Lung (tissue), 12 donors: ENCODE data around the gene MB21D2. TPM values are rescaled to one million over a fixed set of nuclear protein-coding genes. Genes with fewer than 3 reads are reported as not detected.

Source experiments
- ATAC-seq: fragments of 200-7000 bp; cut with Tn5 transposase; one replicate; pipeline ENCODE4 v1.9.1; 2020; ENCODE audit warnings: moderate number of reproducible peaks; ENCODE audit not compliant: insufficient read depth, low FRiP score
- DNase-seq, 3 donors: peaks; one replicate each; pipeline ENCODE4 v3.0.0-alpha.2; 2013 to 2017
- H3K27ac ChIP-seq, 2 donors: one replicate each; pipeline ENCODE4 v1.5.1; 2013; ENCODE audit warnings: mild to moderate bottlenecking in 2 of 2, moderate library complexity in 2 of 2, control low read depth in 1 of 2, inconsistent platforms in 1 of 2, low read depth in 1 of 2, low read length in 1 of 2
- H3K27me3 ChIP-seq, 3 donors: one replicate each; pipeline ENCODE4 v1.5.1; 2013; ENCODE audit warnings: low read length in 2 of 3; ENCODE audit not compliant: control insufficient read depth in 3 of 3, insufficient read depth in 3 of 3
- H3K36me3 ChIP-seq, 4 donors: one replicate each; pipeline ENCODE4 v1.5.1; 2013; ENCODE audit warnings: low read length in 4 of 4, mild to moderate bottlenecking in 1 of 4, moderate library complexity in 1 of 4; ENCODE audit not compliant: control insufficient read depth in 4 of 4, insufficient read depth in 4 of 4
- H3K4me1 ChIP-seq, 5 donors: one replicate each; pipeline ENCODE4 v1.5.1; 2013; ENCODE audit warnings: low read length in 5 of 5, mild to moderate bottlenecking in 2 of 5, moderate library complexity in 1 of 5; ENCODE audit not compliant: control insufficient read depth in 5 of 5, insufficient read depth in 5 of 5
- H3K4me3 ChIP-seq: one replicate; pipeline ENCODE4 v1.5.1; 2013; ENCODE audit warnings: mild to moderate bottlenecking, control low read depth, moderate library complexity
- H3K9ac ChIP-seq, 2 donors: one replicate each; pipeline ENCODE4 v1.5.1; 2013; ENCODE audit warnings: low read length in 2 of 2, control low read depth in 1 of 2; ENCODE audit not compliant: insufficient read depth in 1 of 2
- H3K9me3 ChIP-seq, 4 donors: one replicate each; pipeline ENCODE4 v1.5.1; 2013; ENCODE audit warnings: low read length in 3 of 4, mild to moderate bottlenecking in 1 of 4, moderate library complexity in 1 of 4; ENCODE audit not compliant: control insufficient read depth in 4 of 4, insufficient read depth in 3 of 4
- WGBS, 2 donors: extraction: QIAGEN DNeasy Blood & Tissue Kit; methylation state at CpG; one replicate each; pipeline ENCODE4 v1.1.7; 2013; 5-methylcytosine and 5-hydroxymethylcytosine counted together
- polyA plus RNA-seq, 2 donors: library from polyadenylated mRNA; stranded (reverse); fragments of 200-250 nt; gene quantifications; one replicate each; pipeline ENCODE4 v1.2.1, GENCODE V29; 2013
- total RNA-seq, 2 donors: library from RNA; depleted of rRNA in 1 of 2; stranded (reverse); fragments of >200 nt in 1 of 2; gene quantifications; one replicate each; pipeline ENCODE4 v1.2.1, GENCODE V29; 2014 to 2021
- TF ChIP-seq, protein P1 (sequence below): IDR thresholded peaks from 2 replicates; pipeline ENCODE4 v1.5.1; 2012; ENCODE audit warnings: mild to moderate bottlenecking; ENCODE audit errors: control extremely low read depth, extremely low read depth
- donor health status: control.
- donor health status: control.
- donor health status: Bipolar disorder and iron deficiency.
- donor health status: healthy.
- donor health status: DM: yes; HTN: yes; CAD: no.

MB21D2 gene
- total and polyA plus RNA-seq, 4 donors = 2.8 to 6.3 (median 4.6) TPM

DNA sequence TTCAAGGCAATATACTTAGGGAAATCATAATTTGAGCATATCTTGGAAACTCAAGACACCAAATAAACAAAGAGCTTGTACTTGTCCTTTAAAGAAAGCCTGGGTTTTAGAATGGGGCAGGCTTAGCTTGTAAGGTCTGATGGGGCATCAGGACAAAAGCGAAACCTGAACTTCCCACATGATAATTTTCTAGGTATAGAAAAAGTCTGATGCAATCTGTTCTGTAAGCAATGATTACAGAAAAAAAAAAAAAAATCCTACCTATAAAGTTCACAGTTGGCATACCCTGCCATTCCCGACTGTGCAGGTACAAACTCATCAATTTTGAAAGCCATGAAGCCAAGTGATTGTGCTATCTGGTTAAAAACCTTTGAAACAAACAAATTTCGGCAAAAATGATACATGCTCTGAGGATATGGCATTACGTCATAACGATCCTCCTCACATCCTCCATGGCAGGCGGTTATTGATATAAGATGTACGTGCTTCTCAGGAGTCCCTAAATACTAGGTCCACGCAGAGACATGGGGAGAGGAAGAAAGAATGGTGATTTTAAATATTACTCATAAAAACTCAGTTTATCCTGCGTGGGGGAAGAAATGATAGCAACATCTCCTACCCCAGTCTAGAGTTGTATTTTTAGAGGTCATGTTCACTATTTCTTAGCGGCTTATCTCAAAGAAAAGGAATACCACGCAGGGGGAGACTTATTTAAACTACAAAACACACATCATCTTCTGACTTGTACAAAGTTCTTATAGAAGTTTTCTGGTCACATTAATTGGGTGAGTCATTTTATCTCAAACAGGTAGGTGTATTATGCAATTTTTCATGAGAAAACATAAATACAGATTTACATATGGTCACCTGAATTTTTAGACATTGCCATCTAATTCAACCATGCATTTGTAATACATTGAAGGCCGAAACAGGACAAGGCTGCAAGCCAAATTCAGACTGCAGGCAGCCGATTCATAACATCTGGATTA lies 27.0 kb downstream of the MB21D2 start:
- TF ChIP-seq, protein P1, sequence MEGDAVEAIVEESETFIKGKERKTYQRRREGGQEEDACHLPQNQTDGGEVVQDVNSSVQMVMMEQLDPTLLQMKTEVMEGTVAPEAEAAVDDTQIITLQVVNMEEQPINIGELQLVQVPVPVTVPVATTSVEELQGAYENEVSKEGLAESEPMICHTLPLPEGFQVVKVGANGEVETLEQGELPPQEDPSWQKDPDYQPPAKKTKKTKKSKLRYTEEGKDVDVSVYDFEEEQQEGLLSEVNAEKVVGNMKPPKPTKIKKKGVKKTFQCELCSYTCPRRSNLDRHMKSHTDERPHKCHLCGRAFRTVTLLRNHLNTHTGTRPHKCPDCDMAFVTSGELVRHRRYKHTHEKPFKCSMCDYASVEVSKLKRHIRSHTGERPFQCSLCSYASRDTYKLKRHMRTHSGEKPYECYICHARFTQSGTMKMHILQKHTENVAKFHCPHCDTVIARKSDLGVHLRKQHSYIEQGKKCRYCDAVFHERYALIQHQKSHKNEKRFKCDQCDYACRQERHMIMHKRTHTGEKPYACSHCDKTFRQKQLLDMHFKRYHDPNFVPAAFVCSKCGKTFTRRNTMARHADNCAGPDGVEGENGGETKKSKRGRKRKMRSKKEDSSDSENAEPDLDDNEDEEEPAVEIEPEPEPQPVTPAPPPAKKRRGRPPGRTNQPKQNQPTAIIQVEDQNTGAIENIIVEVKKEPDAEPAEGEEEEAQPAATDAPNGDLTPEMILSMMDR = no peak
- peaks cover 6 to 31% (median 18%) of the 10 kb centered on the region in 5 donors for H3K4me1 ChIP-seq
- WGBS, 2 donors = 92 to 94% methylated on average over 13 of the region's 13 CpGs
- H3K27me3 ChIP-seq = peaks cover 0 to 3% (median 0%) of the 10 kb centered on the region in 3 donors
- H3K27ac ChIP-seq = no peak overlapping the region
- H3K4me3 ChIP-seq = no peak overlapping the region
- H3K9ac ChIP-seq = no peak overlapping the region
- DNase-seq = no peak
- no peak for ATAC-seq
- H3K9me3 ChIP-seq = no peaks in the 10 kb centered on the region
- H3K36me3 ChIP-seq = no peaks in the 10 kb centered on the region

DNA sequence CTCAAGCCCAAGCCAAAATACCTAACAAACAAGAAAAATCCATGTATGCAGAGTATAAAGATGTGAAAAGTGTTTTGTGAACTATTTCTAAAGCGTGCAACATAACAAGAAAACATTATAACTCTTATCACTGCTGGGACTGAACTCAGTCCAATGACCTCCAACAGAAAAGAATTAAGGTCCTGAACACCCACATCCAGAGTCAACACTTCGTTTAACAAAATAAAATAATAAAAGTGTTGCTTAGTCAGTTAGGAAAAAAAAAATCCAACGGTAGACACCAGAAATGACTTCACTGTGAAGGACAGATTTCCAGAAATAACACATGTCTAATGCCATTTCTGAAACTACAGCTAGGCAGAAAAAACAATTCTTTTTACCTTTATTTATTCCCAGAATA lies 28.0 kb downstream of the MB21D2 start:
- DNase-seq (no peak), ATAC-seq (no peak)
- TF ChIP-seq, protein P1 = no peak
- WGBS, 2 donors = 52 to 64% methylated on average over 3 of the region's 3 CpGs
- Histone ChIP-seq H3K4me1 (peaks cover 6 to 31% (median 18%) of the 10 kb centered on the region in 5 donors), H3K9me3 (no peaks in the 10 kb centered on the region), H3K9ac (no peak overlapping the region), H3K27me3 (peaks cover 0 to 6% (median 0%) of the 10 kb centered on the region in 3 donors), H3K4me3 (no peak overlapping the region), H3K27ac (no peak overlapping the region), H3K36me3 (no peaks in the 10 kb centered on the region)

DNA sequence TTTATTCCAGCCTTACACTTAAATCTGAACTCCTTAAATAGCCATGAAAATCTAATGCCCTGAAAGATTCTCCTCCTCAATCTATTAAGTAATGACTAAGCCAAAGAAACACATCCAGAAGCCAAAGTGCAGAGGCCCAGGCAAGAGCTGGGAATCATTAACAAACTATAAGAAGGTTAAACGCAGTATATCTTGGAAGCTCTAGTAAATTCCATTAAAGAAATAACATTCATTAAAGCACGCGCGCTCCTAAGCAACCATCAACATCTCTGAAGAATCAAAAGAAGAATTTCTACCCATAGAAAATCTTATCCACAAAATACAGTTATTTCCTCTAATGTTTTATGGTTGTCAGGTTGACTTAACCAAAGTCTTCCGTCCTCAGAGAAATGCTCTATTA lies 29.5 kb downstream of the MB21D2 start:
- Histone ChIP-seq H3K27ac (no peak overlapping the region), H3K27me3 (peaks cover 0 to 12% (median 0%) of the 10 kb centered on the region in 3 donors), H3K36me3 (no peaks in the 10 kb centered on the region), H3K9ac (no peak overlapping the region), H3K4me1 (peaks cover 5 to 25% (median 15%) of the 10 kb centered on the region in 5 donors), H3K4me3 (no peak overlapping the region), H3K9me3 (no peaks in the 10 kb centered on the region)
- DNase-seq = no peak
- ATAC-seq = no peak
- TF ChIP-seq, protein P1 = no peak
- 80 to 95% methylated on average over 5 of the region's 5 CpGs for WGBS, 2 donors
